K562 (cell line): ENCODE results near the gene SHC1. TPM values are rescaled to one million over a fixed set of nuclear protein-coding genes. Genes with fewer than 3 reads are reported as not detected.

Source experiments
- ARID2 ChIP-seq: fragments of 450-650 bp; IDR thresholded peaks from 2 replicates; pipeline ENCODE4 v1.6.1; 2017; ENCODE audit warnings: antibody characterized with exemption, mild to moderate bottlenecking
- ATF4 ChIP-seq: fragments of 450-650 bp; formaldehyde crosslinking; IDR thresholded peaks from 2 replicates; pipeline ENCODE4 v1.4.0; 2022; ENCODE audit warnings: mild to moderate bottlenecking, moderate library complexity
- CBX1 ChIP-seq: sonication (generic); IDR thresholded peaks from 2 replicates; pipeline ENCODE4 v1.6.1; 2016; ENCODE audit warnings: antibody characterized with exemption, low read depth, mild to moderate bottlenecking
- EGR1 ChIP-seq: fragments of 450-650 bp; conservative IDR thresholded peaks from 2 replicates; pipeline ENCODE4 v1.6.1; 2017; ENCODE audit warnings: mild to moderate bottlenecking
- FOXK2 ChIP-seq, 2 experiments: fragments of 450-650 bp; IDR thresholded peaks in 1 of 2; conservative IDR thresholded peaks in 1 of 2; 2 replicates each; pipeline ENCODE4 v1.6.1; 2016; ENCODE audit warnings: low read depth in 2 of 2, mild to moderate bottlenecking in 1 of 2
- HDAC8 ChIP-seq: fragments of 450-650 bp; IDR thresholded peaks from 2 replicates; pipeline ENCODE4 v1.6.1; 2016; ENCODE audit warnings: mild to moderate bottlenecking, missing genetic modification characterization, moderate library complexity, missing compliant biosample characterization
- KAT7 ChIP-seq: sonication (generic); formaldehyde crosslinking; IDR thresholded peaks from 2 replicates; pipeline ENCODE4 v1.8.0; 2022; ENCODE audit warnings: missing genetic modification reagents, mild to moderate bottlenecking, borderline replicate concordance
- KAT8 ChIP-seq: fragments of 450-650 bp; IDR thresholded peaks from 2 replicates; pipeline ENCODE4 v1.6.1; 2016; ENCODE audit warnings: low read depth, mild to moderate bottlenecking
- L3MBTL2 ChIP-seq: fragments of 450-650 bp; IDR thresholded peaks from 2 replicates; pipeline ENCODE4 v1.6.1; 2016; ENCODE audit warnings: mild to moderate bottlenecking, moderate library complexity
- NFE2 ChIP-seq: IDR thresholded peaks from 2 replicates; pipeline ENCODE4 v1.6.1; 2014; ENCODE audit warnings: antibody characterized with exemption, low read depth
- PPARD ChIP-seq: fragments of 250-450 bp; sonication (Bioruptor Pico); IDR thresholded peaks from 2 replicates; pipeline ENCODE4 v1.8.0; 2022; ENCODE audit warnings: inconsistent platforms, mild to moderate bottlenecking, moderate library complexity
- RBM39 ChIP-seq: fragments of 200-400 bp; formaldehyde crosslinking; optimal IDR thresholded peaks from 2 replicates; pipeline ENCODE3; 2018; ENCODE audit warnings: low read depth, low read length
- RNF2 ChIP-seq: sonication (generic); IDR thresholded peaks from 2 replicates; pipeline ENCODE4 v1.6.1; 2016
- RUNX1 ChIP-seq: sonication (generic); IDR thresholded peaks from 2 replicates; pipeline ENCODE4 v1.6.1; 2016; ENCODE audit warnings: antibody characterized with exemption, low read depth
- SMARCB1 ChIP-seq: IDR thresholded peaks from 2 replicates; pipeline ENCODE4 v1.6.1; 2011; ENCODE audit warnings: improper control_type of control experiment, low read depth; ENCODE audit not compliant: insufficient read length
- SMARCC2 ChIP-seq: fragments of 450-650 bp; IDR thresholded peaks from 2 replicates; pipeline ENCODE4 v1.6.1; 2017; ENCODE audit warnings: antibody characterized with exemption, moderate library complexity, mild to moderate bottlenecking, low read depth
- TBL1XR1 ChIP-seq, 2 experiments: IDR thresholded peaks; 2 replicates each; pipeline ENCODE4 v1.6.1; 2012; ENCODE audit warnings: improper control_type of control experiment in 2 of 2, low read length in 2 of 2, mild to moderate bottlenecking in 1 of 2
- ZNF165 ChIP-seq: fragments of 250-450 bp; sonication (Bioruptor Pico); IDR thresholded peaks from 2 replicates; pipeline ENCODE4 v1.4.0; 2020; ENCODE audit warnings: borderline replicate concordance
- ZNF224 ChIP-seq: sonication (generic); formaldehyde crosslinking; IDR thresholded peaks from 2 replicates; pipeline ENCODE4 v1.8.0; 2022; ENCODE audit warnings: mild to moderate bottlenecking, missing genetic modification reagents
- ZNF347 ChIP-seq: fragments of 450-650 bp; formaldehyde crosslinking; IDR thresholded peaks from 2 replicates; pipeline ENCODE4 v1.4.0; 2020; ENCODE audit warnings: low read depth, mild to moderate bottlenecking, moderate library complexity
- ZNF586 ChIP-seq: fragments of 450-650 bp; formaldehyde crosslinking; conservative IDR thresholded peaks from 2 replicates; pipeline ENCODE4 v1.4.0; 2020; ENCODE audit warnings: mild to moderate bottlenecking, moderate library complexity
- ZNF668 ChIP-seq: fragments of 250-450 bp; sonication (Bioruptor Pico); IDR thresholded peaks from 2 replicates; pipeline ENCODE4 v1.8.0; 2022; ENCODE audit warnings: mild to moderate bottlenecking, inconsistent platforms
- polyA plus RNA-seq, 8 experiments: library from polyadenylated mRNA; depleted of rRNA in 4 of 8; stranded (reverse) in 5 of 8; unstranded in 3 of 8; fragments of >200 nt; fragmentation: Nextera tagmentation in 2 of 8; fragmentation: Illumina TruSeq in 1 of 8; extraction: Ambion mirVana in 2 of 8; extraction: Trizol in 1 of 8; gene quantifications; 2 replicates each; pipeline versions ENCODE4 v1.2.1 to v1.2.3, GENCODE V29; 2011 to 2014; ENCODE audit warnings: inconsistent platforms in 1 of 8, missing spikeins in 1 of 8
- total RNA-seq, 7 experiments: library from RNA; depleted of rRNA in 6 of 7; stranded (reverse); fragments of >200 nt in 6 of 7; fragmentation: Illumina TruSeq in 2 of 7; extraction: Trizol in 2 of 7; gene quantifications; 2 replicates each; pipeline versions ENCODE4 v1.2.1 to v1.2.3, GENCODE V29; 2011 to 2021; ENCODE audit warnings: low replicate concordance in 1 of 7
- TF ChIP-seq, protein P1 (sequence below): fragments of 250-450 bp; sonication (Bioruptor Pico); IDR thresholded peaks from 2 replicates; pipeline ENCODE4 v1.5.0; 2020; ENCODE audit warnings: mild to moderate bottlenecking
- TF ChIP-seq, protein P2 (sequence below), 2 experiments: fragments of 450-650 bp; conservative IDR thresholded peaks; 2 replicates each; pipeline ENCODE4 v1.6.1; 2017; ENCODE audit warnings: mild to moderate bottlenecking in 2 of 2, moderate library complexity in 2 of 2

SHC1 gene
- total and polyA plus RNA-seq, 9 of the 15 experiments (the other 6 are each of a cell fraction or from before 2014, with no cell fraction given): 4.1 to 113 (median 51.9) TPM

DNA sequence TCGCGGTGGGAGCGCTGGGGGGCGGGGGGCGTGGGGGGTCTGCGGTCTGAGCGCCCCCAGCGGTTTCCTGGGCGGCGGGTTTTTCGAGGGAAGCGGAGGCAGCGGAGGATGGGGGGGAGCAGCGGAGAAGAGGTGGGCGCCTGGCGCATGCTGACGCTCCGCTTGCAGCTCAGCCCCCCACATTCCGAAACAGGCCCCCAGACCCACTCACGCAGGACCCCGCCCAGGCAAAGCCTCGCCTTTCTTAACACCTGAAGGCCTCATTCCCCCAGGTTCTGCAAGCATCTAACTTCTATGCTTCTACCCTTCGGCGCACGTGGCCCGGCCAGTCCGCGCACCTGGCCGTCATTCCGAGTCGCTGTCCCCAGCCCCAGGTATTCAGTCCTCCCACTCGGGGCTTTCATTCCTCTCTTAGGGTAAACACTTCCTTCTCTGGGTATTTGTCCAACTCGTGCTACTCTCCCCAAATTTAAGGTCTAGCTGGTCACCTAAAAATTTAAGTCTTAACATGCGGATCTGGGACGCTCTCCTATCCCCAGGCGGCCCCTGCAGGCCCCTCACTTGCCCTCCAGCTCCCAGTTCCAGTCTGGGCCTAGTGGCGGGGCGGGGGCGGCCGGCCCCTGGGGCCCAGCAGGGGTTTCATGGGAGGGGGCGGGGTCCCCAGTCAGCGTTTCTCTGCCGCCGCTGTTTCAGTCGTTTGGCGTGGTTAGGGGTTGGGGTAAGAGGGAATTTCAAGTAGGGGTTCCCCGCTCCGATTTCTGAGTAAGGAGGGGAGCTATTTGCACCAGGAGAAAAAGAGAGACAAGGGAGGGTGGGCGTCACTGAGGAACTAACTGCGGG is 29.2 kb upstream of the SHC1 start (continued):
- no peak for TF ChIP-seq SMARCC2
- peak; percentile 88 for TF ChIP-seq EGR1
- no peak for TF ChIP-seq TBL1XR1 (IDR thresholded peaks at IDR 0.05; ENCODE audit: low read length in 2 of 2)
- TF ChIP-seq, protein P1, sequence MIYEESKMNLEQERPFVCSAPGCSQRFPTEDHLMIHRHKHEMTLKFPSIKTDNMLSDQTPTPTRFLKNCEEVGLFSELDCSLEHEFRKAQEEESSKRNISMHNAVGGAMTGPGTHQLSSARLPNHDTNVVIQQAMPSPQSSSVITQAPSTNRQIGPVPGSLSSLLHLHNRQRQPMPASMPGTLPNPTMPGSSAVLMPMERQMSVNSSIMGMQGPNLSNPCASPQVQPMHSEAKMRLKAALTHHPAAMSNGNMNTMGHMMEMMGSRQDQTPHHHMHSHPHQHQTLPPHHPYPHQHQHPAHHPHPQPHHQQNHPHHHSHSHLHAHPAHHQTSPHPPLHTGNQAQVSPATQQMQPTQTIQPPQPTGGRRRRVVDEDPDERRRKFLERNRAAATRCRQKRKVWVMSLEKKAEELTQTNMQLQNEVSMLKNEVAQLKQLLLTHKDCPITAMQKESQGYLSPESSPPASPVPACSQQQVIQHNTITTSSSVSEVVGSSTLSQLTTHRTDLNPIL (CRISPR knock-in tag): no peak
- TF ChIP-seq ZNF586 (CRISPR knock-in tag): no peak
- no peak for TF ChIP-seq KAT8
- peak; percentile 96 for TF ChIP-seq L3MBTL2
- no peak for TF ChIP-seq RUNX1
- no peak for TF ChIP-seq ZNF165 (CRISPR knock-in tag)
- TF ChIP-seq FOXK2 (conservative IDR thresholded peaks at IDR 0.05 in 1 of 2, IDR thresholded peaks at IDR 0.05 in 1 of 2; ENCODE audit: low read depth in 2 of 2): no peak
- no peak for TF ChIP-seq ZNF224 (CRISPR knock-in tag)
- TF ChIP-seq ZNF347: no peak
- TF ChIP-seq, protein P2, sequence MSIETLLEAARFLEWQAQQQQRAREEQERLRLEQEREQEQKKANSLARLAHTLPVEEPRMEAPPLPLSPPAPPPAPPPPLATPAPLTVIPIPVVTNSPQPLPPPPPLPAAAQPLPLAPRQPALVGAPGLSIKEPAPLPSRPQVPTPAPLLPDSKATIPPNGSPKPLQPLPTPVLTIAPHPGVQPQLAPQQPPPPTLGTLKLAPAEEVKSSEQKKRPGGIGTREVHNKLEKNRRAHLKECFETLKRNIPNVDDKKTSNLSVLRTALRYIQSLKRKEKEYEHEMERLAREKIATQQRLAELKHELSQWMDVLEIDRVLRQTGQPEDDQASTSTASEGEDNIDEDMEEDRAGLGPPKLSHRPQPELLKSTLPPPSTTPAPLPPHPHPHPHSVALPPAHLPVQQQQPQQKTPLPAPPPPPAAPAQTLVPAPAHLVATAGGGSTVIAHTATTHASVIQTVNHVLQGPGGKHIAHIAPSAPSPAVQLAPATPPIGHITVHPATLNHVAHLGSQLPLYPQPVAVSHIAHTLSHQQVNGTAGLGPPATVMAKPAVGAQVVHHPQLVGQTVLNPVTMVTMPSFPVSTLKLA (conservative IDR thresholded peaks at IDR 0.05): peak; percentile 88
- TF ChIP-seq RBM39: no peak
- no peak; the same call in 1 of the 2 replicates for TF ChIP-seq RNF2
- no peak for TF ChIP-seq SMARCB1
- no peak for TF ChIP-seq HDAC8
- TF ChIP-seq KAT7: peak; percentile 36; the same call in 1 of the 2 replicates
- TF ChIP-seq CBX1: no peak
- TF ChIP-seq NFE2: 0 out of 2 replicates have a peak, but pooled peaks have one; percentile 5
- peak; percentile 52; the same call in 1 of the 2 replicates for TF ChIP-seq ZNF668 (CRISPR knock-in tag)
- no peak for TF ChIP-seq PPARD
- no peak for TF ChIP-seq ARID2
- no peak for TF ChIP-seq ATF4 (CRISPR knock-in tag)
